H7 (cell line): Measurements from ENCODE around the gene STPG1. TPM values are rescaled to one million over a fixed set of nuclear protein-coding genes. Genes with fewer than 3 reads are reported as not detected.

Experiments
- DNase-seq: peaks from one replicate; pipeline ENCODE4 v3.0.0; 2012
- H3K27me3 ChIP-seq: 2 replicates; pipeline ENCODE4 v1.6.0; 2011; ENCODE audit warnings: mild to moderate bottlenecking, low read length; ENCODE audit not compliant: control insufficient read depth, insufficient read depth
- H3K36me3 ChIP-seq: replicated peaks from 2 replicates; pipeline ENCODE4 v1.5.1; 2011; ENCODE audit warnings: low read length; ENCODE audit not compliant: control insufficient read depth, insufficient read depth
- H3K4me3 ChIP-seq: 2 replicates; pipeline ENCODE4 v1.5.1; 2011; ENCODE audit warnings: low read depth, mild to moderate bottlenecking, control low read depth, low read length, moderate library complexity; ENCODE audit not compliant: insufficient read depth
- total RNA-seq: library from RNA; depleted of rRNA; stranded (reverse); fragments of >200 nt; shearing (Covaris generic); gene quantifications from 2 replicates; pipeline ENCODE4 v1.2.3, GENCODE V29; 2014

The STPG1 gene
- total RNA-seq, 1 experiment from 2014 or later: 13.8 TPM

- no peaks in the 10 kb centered on the region; the same call in 1 of the 2 replicates for H3K36me3 ChIP-seq
- H3K27me3 ChIP-seq: peaks cover 3% of the 10 kb centered on the region
- no peak overlapping the region for H3K4me3 ChIP-seq
- no peak for DNase-seq
Observed at GRCh38 chr1:24417681-24418080, 4.1 kb upstream of the STPG1 start.

GRCh38 chr1:24416666-24417391 is 3.2 kb upstream of the STPG1 start:
- DNase-seq: no peak
- H3K36me3 ChIP-seq: no peaks in the 10 kb centered on the region
- H3K27me3 ChIP-seq: peaks cover 3% of the 10 kb centered on the region
- H3K4me3 ChIP-seq: no peak overlapping the region

GRCh38 chr1:24415910-24416665 is 2.5 kb upstream of the STPG1 start:
- no peak for DNase-seq
- Histone ChIP-seq H3K4me3 (peak overlapping the region; percentile 74), H3K27me3 (peaks cover 3% of the 10 kb centered on the region), H3K36me3 (no peaks in the 10 kb centered on the region)

GRCh38 chr1:24415334-24415909 is 1.8 kb upstream of the STPG1 start, which contains the start of gene NIPAL3:
NIPAL3 (plus strand) TSS chr1:24415802; CDS start chr1:24419548, 3,746 bp downstream.
- DNase-seq: peak; percentile 94
- H3K27me3 ChIP-seq: peaks cover 3% of the 10 kb centered on the region
- no peaks in the 10 kb centered on the region for H3K36me3 ChIP-seq
- H3K4me3 ChIP-seq: peak within 1 kb of the TSS; percentile 74

- Histone ChIP-seq H3K36me3 (no peaks in the 10 kb centered on the region), H3K4me3 (peak overlapping the region; percentile 39), H3K27me3 (peaks cover 3% of the 10 kb centered on the region)
- no peak for DNase-seq
Observed at GRCh38 chr1:24414775-24415333, 1.3 kb upstream of the STPG1 start.

GRCh38 chr1:24412408-24412807 is 1.2 kb downstream of the STPG1 start:
- DNase-seq: no peak
- H3K36me3 ChIP-seq: no peaks in the 10 kb centered on the region
- no peak overlapping the region; the same call in 1 of the 2 replicates for H3K4me3 ChIP-seq
- H3K27me3 ChIP-seq: peaks cover 3% of the 10 kb centered on the region

GRCh38 chr1:24411963-24412362 is 1.6 kb downstream of the STPG1 start:
- peaks cover 3% of the 10 kb centered on the region for H3K27me3 ChIP-seq
- no peak for DNase-seq
- H3K4me3 ChIP-seq: no peak overlapping the region
- no peaks in the 10 kb centered on the region for H3K36me3 ChIP-seq

- no peak for DNase-seq
- Histone ChIP-seq H3K4me3 (no peak overlapping the region), H3K27me3 (no peaks in the 10 kb centered on the region; the same call in 1 of the 2 replicates), H3K36me3 (no peaks in the 10 kb centered on the region)
Observed at GRCh38 chr1:24410750-24411149, 2.8 kb downstream of the STPG1 start.

- no peak overlapping the region for H3K4me3 ChIP-seq
- no peaks in the 10 kb centered on the region for H3K36me3 ChIP-seq
- H3K27me3 ChIP-seq: no peaks in the 10 kb centered on the region; the same call in 1 of the 2 replicates
- no peak for DNase-seq
Observed at GRCh38 chr1:24409535-24409934, 4.0 kb downstream of the STPG1 start.

GRCh38 chr1:24406788-24407187 is 6.8 kb downstream of the STPG1 start:
- no peaks in the 10 kb centered on the region for H3K36me3 ChIP-seq
- H3K27me3 ChIP-seq: no peaks in the 10 kb centered on the region
- H3K4me3 ChIP-seq: no peak overlapping the region
- no peak for DNase-seq

GRCh38 chr1:24403806-24404205 is 9.8 kb downstream of the STPG1 start:
- no peak for DNase-seq
- H3K36me3 ChIP-seq: no peaks in the 10 kb centered on the region
- H3K4me3 ChIP-seq: no peak overlapping the region

GRCh38 chr1:24400065-24400464 is 13.5 kb downstream of the STPG1 start:
- H3K27me3 ChIP-seq: no peaks in the 10 kb centered on the region
- no peak overlapping the region for H3K4me3 ChIP-seq
- H3K36me3 ChIP-seq: no peaks in the 10 kb centered on the region
- DNase-seq: no peak

More at GRCh38 chr1:24403806-24404205, 9.8 kb downstream of the STPG1 start:
- no peaks in the 10 kb centered on the region for H3K27me3 ChIP-seq

GRCh38 chr1:24393892-24394291 is 19.7 kb downstream of the STPG1 start:
- DNase-seq: no peak
- H3K36me3 ChIP-seq: no peaks in the 10 kb centered on the region
- no peak overlapping the region for H3K4me3 ChIP-seq
- H3K27me3 ChIP-seq: no peaks in the 10 kb centered on the region

- DNase-seq: no peak
- Histone ChIP-seq H3K4me3 (no peak overlapping the region), H3K36me3 (peaks cover under 1% of the 10 kb centered on the region; the same call in 1 of the 2 replicates), H3K27me3 (no peaks in the 10 kb centered on the region)
Observed at GRCh38 chr1:24392982-24393650, 20.5 kb downstream of the STPG1 start.
